NCI-H2107 treated with DMSO at 0.1 percent for 48 hours (cell line): ENCODE data around the gene WRAP53.
"Not testable (repeated sequence)": the region's sequence is repeated elsewhere in the genome, so short reads cannot be mapped to it uniquely, and the experiment has no call there.

Experiments
- DNase-seq: peaks from one replicate; lab custom pipeline; 2025; ENCODE audit not compliant: unreplicated experiment; lab: John Stamatoyannopoulos, UW

The WRAP53 gene

DNA sequence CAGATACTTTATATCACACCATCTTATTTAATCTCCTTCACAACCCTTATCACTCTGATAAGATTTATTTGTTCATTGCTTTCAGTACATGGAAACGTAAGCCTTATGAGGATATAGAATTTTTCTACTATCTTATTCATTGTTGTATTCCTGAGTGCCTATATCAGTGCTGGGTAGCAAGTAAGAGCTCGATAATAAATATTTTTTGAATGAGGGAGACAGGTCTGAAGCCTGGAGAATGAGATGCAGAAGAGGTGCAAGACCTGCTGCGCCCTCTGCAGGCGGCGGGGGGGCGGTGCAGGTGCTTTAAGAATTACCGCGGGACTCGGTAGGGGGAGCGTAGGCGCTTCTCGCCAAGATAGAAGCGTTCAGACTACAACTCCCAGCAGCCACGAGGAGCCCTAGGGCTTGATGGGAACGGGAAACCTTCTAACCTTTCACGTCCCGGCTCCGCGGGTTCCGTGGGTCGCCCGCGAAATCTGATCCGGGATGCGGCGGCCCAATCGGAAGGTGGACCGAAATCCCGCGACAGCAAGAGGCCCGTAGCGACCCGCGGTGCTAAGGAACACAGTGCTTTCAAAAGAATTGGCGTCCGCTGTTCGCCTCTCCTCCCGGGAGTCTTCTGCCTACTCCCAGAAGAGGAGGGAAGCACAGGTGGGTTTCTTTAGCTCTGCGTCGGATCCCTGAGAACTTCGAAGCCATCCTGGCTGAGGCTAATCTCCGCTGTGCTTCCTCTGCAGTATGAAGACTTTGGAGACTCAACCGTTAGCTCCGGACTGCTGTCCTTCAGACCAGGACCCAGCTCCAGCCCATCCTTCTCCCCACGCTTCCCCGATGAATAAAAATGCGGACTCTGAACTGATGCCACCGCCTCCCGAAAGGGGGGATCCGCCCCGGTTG, at the start of gene WRAP53:
WRAP53 (plus strand) TSS at position 570 of the 900 bp plus-strand sequence; CDS start at position 742, 172 bp downstream.
- DNase-seq: peak; percentile 99

DNA sequence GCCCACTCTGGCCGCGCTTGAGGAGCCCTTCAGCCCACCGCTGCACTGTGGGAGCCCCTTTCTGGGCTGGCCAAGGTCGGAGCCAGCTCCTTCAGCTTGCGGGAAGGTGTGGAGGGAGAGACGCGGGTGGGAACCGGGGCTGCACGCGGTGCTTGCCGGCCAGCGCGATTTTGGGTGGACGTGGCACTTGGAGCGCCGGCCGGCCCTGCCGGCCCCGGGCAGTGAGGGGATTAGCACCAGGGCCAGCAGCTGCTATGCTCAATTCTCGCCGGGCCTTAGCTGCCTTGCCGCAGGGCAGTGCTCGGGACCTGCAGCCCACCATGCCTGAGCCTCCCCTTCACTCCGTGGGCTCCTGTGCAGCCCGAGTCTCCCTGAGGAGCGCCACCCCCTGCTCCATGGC, 47.5 kb upstream of the WRAP53 start:
- DNase-seq: no peak

DNA sequence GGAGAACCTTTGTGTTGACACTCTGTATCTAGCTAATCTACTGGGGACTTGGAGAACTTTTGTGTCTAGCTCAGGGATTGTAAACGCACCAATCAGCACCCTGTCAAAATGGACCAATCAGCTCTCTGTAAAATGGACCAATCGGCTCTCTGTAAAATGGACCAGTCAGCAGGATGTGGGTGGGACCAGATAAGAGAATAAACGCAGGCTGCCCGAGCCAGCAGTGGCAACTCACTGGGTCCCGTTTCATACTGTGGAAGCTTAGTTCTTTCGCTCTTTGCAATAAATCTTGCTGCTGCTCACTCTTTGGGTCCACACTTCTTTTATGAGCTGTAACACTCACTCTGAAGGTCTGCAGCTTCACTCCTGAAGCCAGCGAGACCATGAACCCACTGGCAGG, 46.6 kb upstream of the WRAP53 start:
- not testable (repeated sequence) for DNase-seq

DNA sequence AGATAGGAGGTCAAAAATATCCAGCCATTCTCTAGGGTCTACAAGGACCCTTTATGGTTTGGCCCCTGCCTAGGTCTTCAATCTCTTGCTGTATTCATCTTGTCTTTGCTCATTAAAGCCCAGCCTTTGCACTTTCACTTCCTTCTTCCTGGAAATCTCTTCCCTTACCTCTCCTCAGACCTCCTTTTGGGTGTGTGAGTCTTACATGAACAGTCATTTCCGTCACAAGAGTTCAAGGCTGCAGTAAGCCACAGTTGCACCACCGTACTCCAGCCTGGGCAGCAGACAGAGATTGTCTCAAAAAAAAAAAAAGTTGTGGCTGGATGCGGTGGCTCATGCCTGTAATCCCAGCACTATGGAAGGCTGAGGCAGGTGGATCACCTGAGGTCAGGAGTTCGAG, 43.5 kb upstream of the WRAP53 start:
- no peak for DNase-seq

DNA sequence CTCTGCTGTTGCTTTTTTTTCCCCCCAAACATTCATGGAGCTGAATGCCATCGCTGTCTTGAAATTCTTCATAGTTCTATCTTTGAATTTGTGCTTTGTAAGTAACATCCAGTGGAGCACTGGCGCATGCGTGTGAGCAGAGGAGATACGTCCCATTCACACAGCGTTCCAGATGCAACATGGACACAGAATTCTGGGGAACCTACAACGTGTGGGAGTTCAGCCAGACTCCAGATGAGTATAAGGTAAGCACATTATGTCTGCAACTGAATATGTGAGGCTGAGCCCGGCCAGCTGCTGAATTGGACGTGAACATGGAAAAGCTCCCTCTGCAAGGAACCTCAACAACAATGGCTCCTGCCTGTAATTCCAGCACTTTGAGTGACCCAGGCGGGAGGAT, 41.8 kb upstream of the WRAP53 start:
- DNase-seq: no peak

DNA sequence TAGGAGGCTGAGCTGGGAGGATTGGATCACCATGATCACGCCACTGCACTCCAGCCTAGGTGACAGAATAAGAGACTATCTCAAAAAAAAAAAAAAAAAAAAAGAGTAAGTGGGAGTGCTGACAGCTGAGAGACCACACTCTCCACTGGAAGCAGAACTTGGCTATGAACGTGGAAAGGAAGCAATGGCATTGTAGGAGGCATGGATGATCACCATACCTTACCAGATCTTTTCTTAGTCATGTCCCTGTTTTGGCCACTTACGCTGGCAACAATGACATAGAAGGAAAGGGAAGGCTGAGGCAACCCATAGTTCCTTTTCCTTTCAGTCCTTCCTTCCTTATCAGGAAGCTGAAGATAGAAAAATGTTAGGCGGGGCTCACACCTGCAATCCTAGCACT, 41.3 kb upstream of the WRAP53 start:
- DNase-seq: no peak

DNA sequence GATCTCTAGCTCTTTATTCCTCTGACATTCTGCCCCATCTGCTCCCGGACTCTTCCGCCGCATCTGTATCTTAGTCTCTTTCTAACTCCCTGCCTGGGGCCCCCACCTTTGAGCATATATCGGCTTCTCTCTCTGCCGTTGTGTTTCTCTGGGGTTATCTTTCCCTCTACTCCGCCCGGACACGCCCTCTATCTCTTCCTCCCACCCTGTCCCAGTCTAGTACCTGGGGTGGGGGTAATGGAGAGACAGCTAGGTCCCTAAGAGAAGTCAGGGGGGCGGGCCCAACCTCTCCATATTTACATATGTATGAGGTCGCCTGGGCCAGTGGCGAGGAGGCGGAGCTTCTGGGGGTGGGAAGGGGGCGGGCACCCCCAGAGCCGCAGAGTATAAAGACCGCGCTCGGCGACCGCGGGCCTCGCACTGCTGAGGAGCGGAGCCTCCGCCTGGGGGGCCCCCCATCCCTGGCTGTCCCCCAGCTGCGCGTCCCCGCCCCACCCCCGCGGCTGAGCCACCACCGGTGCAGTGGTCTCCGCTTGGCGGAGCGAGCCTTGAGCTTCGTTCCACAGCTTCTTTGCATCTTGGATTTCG, 37.7 kb upstream of the WRAP53 start, which contains the start of gene ATP1B2:
ATP1B2 (plus strand) TSS at position 418 of the 588 bp plus-strand sequence. CDS start 593 bp downstream, outside the sequence.
- DNase-seq: no peak

DNA sequence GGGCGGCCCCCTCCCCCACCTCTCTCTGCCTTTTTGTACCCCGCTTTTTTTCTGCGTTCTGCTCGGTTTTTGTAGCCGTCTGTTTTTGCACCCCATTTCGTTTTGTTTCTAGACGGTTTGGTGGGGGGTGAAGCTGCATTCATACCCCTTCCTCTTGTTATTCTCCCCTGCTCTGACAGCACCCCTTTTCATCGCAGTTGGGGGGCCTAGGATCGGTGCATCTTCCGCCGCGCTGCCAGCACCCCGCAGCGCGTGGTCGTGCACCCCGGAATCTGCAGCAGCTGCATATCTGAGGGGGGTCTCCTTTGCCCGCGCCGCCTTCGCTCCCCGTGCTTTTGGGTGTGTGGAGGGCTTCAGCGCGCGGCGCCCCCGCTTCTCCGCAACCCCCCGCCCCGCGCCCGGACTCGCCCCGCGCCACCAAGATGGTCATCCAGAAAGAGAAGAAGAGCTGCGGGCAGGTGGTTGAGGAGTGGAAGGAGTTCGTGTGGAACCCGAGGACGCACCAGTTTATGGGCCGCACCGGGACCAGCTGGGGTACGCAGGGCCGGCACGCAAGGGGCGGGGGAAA, 37.1 kb upstream of the WRAP53 start:
- no peak for DNase-seq

DNA sequence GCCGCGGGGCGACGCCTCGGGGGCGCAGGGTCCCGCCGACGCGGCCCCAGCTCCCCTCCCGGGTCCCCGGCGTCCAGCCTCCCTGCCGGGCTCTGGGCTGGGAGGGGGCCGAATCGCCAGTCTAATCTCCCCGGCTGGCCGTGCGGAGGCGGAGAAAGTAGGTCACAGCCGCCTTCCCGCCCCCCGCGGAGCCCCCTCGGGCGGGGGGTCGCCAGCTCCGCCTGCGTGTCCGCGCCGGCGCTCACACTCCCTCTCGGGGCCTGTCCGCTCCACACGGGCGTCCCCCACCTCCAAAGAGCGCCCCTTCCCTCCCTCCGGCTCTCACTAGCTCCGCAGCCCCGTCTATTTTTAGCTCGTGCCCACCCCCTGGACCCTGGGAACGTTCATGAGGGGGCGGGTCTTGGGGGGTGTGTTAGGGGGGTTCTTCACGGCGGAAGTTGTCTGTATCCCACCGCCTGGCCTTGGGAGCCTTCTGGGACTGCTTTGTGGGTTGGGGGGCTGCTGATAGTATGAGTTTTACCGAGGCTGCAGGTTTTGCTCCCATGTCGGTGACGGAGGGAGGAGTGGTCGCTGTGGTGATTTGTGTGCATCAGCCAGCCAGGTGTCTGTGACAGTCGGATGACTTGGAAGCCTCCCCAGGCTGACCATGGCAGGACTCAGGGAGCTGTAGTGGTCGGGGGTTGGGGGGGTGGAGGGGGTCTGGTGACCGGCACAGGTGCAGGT, 36.5 kb upstream of the WRAP53 start:
- DNase-seq: no peak

DNA sequence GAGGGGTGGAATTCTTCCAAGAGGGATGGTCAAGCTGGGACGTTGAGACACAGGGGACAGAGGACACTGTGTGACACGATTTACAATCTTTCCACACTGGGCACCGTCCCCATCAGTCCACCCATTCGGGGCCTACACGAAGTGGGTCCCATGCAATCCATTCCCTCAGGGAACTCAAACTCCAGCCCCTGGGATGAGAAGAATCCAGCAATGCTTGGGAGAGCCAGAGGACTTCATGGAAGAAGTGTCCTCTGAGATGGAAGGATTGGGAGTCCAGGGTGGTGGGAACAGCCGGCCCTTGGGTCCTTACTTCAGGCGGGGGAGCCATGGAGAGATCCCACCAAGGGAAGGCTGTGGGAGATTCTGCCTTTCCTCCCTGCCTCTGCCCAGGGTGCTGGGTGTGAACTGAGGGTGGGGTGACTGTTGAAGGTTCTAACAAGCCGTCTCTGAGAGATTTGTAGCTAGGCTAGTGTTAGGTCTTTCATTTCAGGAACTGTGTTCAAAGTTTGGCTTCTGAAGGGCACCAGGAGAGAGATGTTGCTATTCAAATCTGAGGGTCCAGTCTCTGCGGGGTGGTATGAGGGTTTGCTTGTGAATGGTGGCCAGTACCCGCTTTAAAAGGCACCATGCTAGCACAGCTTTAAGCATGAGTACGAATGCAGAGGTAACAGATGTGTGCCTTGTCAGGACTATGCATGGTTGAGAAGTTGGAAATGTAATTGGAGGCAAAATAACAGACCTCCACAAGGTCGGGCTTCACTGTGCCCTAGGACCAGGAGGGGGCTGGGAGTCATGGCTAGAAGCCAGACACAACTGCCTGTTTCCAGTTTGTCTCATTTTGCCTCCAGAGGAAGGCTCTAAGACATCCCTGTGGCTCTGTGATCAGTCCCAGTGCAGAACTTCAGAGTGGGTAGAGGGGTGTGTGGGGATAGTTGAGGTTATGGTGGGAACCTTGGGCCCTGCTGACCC, 35.6 kb upstream of the WRAP53 start:
- no peak for DNase-seq

DNA sequence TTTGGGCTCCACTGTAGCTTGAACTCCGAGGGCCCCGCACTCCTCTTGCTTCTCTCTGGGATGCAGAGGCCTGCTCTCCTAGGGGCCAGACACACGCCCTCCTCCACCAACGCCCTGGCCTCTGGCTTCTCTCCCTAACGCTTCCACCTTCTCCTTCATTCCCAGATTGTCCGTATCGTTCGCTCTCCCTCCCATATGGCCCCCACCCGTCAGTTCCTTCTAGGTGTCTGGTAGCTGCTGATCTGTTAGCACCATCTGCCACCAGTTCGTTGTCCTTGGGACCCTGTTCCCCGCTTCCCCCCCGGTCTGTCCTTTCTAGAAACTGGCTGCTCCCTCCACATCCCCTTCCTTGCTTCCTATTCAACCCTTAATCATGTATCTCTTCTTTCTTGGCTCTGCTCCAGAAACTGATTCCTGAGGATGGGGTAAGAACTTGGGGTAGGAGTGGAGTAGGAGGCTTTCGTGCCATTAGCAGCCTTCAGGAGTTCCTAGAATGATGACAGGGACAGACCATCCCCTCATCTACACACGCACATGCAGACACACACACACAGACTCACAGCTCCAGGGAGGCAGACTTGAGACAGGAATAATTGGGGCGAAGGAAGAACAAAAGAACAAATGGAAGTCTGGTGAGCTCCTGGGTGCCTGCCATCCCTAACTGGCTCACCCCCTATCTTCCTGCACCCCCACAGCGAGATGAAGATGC, 33.3 kb upstream of the WRAP53 start:
- DNase-seq: no peak

DNA sequence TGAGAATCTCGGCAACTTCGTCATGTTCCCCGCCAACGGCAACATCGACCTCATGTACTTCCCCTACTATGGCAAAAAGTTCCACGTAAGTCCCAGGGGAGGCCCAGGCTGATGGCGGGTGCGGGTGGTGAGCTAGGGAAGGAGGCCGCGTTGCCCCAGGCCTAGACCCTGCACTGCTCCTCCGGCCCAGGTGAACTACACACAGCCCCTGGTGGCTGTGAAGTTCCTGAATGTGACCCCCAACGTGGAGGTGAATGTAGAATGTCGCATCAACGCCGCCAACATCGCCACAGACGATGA, 32.8 kb upstream of the WRAP53 start:
- no peak for DNase-seq

DNA sequence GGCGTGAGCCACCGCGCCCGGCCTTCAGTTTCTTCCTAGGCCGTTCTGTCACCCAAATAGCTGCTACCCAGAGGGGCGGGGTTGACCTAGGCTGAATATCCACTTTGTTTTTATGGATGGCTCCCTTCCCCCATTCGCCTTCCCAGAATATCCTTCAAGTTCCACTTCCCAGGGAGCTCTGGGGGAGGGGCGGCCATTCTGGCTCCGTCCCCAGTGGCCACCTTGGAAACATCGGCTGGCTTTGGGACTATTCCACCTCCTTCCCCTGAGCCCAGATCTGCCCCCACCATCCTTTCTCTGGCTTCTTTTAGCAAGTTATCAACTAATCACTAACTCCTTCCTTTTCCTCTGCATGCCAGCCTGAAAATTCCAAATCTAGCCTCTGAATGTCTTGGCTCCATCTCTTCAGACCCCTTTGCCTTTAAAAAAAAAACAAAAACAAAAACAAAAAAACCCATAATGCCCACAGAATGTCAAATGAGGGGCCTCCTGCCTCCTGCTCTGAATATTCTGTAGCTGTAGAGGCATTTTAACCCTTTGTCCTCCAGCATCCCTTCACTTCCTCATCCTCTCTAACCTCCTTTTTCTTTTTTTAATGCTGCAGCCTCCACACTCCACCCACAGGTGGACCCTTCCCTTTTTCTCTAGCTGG, 31.2 kb upstream of the WRAP53 start:
- no peak for DNase-seq

DNA sequence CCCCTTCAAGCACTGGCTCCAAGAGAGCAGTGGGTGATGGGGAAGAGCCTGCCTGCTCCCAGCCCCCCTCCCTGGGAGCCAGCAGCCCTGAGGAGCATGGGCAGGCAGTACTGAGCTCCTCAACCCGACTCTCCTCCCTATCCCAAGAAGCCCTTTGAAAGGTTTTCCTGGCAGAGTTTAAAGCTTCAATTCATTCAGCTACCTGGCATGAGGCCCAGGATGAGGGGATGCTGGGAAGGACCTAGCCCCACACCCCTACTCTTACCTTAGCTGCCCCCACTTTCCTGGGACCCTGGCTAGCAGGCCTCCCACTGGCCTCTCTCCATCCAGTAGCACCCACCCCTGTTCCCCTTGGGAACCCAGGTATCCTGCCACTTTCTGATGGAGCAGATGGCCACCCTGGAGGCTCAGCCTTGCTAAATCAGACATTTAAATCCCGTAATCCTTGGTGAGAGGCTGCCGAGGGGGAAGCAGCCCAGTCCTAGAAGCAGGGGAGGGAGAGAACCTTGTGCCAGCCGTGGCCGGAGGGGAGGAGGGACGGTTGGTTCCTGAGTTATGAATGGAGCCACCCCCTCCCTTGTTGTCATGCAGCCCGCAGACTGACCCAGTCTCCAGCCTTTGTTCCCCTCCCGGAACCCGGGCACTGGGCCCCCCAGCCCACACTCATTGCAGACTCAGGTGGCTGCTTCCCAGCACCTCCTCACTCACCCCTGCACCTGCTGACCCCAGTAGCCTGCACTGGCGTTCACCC, 20.4 kb upstream of the WRAP53 start:
- no peak for DNase-seq

DNA sequence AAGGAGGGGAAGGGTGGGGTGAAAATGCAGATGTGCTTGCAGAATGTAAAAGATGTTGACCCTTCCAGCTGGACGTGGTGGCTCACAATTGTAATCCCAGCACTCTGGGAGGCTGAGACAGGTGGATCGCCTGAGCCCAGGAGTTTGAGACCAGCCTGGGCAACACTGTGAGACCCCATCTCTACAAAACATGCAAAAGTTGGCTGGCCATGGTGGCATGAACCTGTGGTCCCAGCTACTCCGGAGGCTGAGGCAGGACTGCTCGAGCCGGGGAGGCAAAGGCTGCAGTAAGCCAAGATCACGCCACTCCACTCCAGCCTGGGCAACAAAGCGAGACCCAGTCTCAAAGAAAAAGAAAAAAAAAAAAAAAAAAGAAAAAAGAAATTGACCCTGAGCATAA, 19.8 kb upstream of the WRAP53 start:
- no peak for DNase-seq

DNA sequence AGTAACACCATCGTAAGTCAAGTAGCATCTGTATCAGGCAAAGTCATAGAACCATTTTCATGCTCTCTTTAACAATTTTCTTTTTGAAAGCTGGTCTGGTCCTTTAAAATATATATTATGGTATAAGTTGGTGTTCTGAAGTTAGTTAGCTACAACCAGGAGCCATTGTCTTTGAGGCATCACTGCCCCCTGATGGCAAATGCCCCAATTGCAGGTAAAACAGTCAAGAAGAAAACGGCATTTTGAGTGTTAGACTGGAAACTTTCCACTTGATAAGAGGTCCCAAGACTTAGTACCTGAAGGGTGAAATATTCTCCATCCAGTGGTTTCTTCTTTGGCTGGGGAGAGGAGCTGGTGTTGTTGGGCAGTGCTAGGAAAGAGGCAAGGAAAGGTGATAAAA, 15.0 kb upstream of the WRAP53 start:
- no peak for DNase-seq

DNA sequence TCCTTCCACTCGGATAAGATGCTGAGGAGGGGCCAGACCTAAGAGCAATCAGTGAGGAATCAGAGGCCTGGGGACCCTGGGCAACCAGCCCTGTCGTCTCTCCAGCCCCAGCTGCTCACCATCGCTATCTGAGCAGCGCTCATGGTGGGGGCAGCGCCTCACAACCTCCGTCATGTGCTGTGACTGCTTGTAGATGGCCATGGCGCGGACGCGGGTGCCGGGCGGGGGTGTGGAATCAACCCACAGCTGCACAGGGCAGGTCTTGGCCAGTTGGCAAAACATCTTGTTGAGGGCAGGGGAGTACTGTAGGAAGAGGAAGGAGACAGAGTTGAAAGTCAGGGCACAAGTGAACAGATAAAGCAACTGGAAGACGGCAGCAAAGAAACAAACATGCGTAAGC, 13.3 kb upstream of the WRAP53 start:
- no peak for DNase-seq

DNA sequence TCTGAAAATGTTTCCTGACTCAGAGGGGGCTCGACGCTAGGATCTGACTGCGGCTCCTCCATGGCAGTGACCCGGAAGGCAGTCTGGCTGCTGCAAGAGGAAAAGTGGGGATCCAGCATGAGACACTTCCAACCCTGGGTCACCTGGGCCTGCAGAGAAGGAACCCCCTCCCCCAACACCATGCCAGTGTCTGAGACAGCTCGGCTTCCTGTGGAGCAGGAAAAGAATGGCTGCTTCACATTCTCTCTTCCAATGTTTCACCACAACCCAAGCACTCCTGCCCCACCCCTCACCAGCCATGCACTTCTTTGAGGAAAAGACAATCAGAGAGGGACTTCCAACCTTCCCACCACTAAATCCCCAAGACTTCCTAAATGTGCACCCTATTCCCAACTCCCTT, 11.7 kb upstream of the WRAP53 start:
- DNase-seq: no peak
